ENCODE measurements around the gene TIMM21. TPM values are rescaled to one million over a fixed set of nuclear protein-coding genes. Genes with fewer than 3 reads are reported as not detected.

The TIMM21 gene
- total RNA-seq, 3 donors from 2014 or later (not counting 1 experiment from before 2014, with no cell fraction given): 13.1 to 17.3 (median 16.1) TPM

DNA sequence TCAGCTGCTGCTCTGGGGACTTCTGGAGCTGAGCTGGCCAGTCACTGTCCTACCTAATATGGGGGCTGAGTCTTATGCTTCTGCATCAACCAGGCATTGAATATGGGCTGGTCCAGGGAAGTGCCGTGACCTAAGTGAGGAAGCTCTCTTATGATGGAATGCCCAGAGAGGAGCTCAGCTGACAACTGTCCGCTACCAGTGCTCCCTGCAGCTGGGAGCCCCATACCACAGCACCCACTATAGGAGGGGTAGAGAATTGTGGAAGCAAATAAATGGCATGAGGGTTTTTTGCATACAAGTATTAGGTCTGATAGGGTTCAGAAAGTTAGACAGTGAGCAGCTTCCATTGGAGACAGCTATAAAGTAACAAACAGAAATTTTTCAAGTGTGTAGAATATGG is 4.5 kb downstream of the TIMM21 start:
- Histone ChIP-seq H3K4me1 (ENCODE audit: control insufficient read depth, insufficient read depth, low read length) (peaks cover 9% of the 10 kb centered on the region), H3K4me3 (ENCODE audit: low read length) (no peak overlapping the region), H3K36me3 (ENCODE audit: control insufficient read depth, insufficient read depth, low read length) (peaks cover 24% of the 10 kb centered on the region), H3K27me3 (ENCODE audit: control insufficient read depth, insufficient read depth, low read length) (no peaks in the 10 kb centered on the region), H3K27ac (ENCODE audit: low read length) (no peak overlapping the region), H3K9me3 (ENCODE audit: control insufficient read depth, insufficient read depth, low read length) (no peaks in the 10 kb centered on the region)
- TF ChIP-seq, protein P1, sequence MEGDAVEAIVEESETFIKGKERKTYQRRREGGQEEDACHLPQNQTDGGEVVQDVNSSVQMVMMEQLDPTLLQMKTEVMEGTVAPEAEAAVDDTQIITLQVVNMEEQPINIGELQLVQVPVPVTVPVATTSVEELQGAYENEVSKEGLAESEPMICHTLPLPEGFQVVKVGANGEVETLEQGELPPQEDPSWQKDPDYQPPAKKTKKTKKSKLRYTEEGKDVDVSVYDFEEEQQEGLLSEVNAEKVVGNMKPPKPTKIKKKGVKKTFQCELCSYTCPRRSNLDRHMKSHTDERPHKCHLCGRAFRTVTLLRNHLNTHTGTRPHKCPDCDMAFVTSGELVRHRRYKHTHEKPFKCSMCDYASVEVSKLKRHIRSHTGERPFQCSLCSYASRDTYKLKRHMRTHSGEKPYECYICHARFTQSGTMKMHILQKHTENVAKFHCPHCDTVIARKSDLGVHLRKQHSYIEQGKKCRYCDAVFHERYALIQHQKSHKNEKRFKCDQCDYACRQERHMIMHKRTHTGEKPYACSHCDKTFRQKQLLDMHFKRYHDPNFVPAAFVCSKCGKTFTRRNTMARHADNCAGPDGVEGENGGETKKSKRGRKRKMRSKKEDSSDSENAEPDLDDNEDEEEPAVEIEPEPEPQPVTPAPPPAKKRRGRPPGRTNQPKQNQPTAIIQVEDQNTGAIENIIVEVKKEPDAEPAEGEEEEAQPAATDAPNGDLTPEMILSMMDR (IDR thresholded peaks at IDR 0.05): no peak
- WGBS (ENCODE audit: insufficient coverage): 100% methylated on average over 1 of the region's 2 CpGs
- no peak overlapping the region for H3K4me3 Mint-ChIP-seq
- no peaks in the 10 kb centered on the region for H3K27me3 Mint-ChIP-seq (ENCODE audit: low read depth in 2 of 2)
- H3K36me3 Mint-ChIP-seq: no peaks in the 10 kb centered on the region
- ATAC-seq (no peak), DNase-seq (no peak)
- H3K27ac Mint-ChIP-seq: no peak overlapping the region
- H3K4me1 Mint-ChIP-seq: peaks cover 28 to 29% of the 10 kb centered on the region in 2 donors
- no peaks in the 10 kb centered on the region for H3K9me3 Mint-ChIP-seq
- intact Hi-C loops (cut with micrococcal nuclease): no loop called here

DNA sequence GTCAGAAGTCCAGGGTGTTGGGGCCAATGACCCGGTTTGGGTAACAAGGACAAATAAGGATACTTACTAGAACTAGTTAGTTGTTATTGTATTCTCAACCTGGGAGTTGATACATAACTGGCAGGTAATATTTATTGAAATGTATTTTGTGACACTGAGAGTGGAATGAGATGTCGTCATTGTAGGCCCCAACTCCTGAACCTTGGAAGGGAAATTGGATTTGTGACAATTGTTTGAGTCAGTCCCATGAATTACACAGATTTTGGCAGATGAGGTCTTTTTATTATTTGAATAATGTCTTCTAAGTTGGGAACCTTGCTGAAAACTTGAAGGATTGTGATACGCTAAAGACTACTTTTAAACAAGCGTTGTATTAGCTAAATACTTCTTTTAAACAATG is 5.1 kb downstream of the TIMM21 start:
- TF ChIP-seq, protein P1 (IDR thresholded peaks at IDR 0.05): no peak
- Histone ChIP-seq H3K4me1 (ENCODE audit: control insufficient read depth, insufficient read depth, low read length) (peaks cover 9% of the 10 kb centered on the region), H3K27ac (ENCODE audit: low read length) (no peak overlapping the region), H3K36me3 (ENCODE audit: control insufficient read depth, insufficient read depth, low read length) (peaks cover 28% of the 10 kb centered on the region), H3K27me3 (ENCODE audit: control insufficient read depth, insufficient read depth, low read length) (no peaks in the 10 kb centered on the region), H3K4me3 (ENCODE audit: low read length) (no peak overlapping the region), H3K9me3 (ENCODE audit: control insufficient read depth, insufficient read depth, low read length) (no peaks in the 10 kb centered on the region)
- H3K9me3 Mint-ChIP-seq: no peaks in the 10 kb centered on the region
- DNase-seq: no peak
- peaks cover 23 to 24% of the 10 kb centered on the region in 2 donors for H3K4me1 Mint-ChIP-seq
- H3K4me3 Mint-ChIP-seq: no peak overlapping the region
- intact Hi-C loops (cut with micrococcal nuclease): no loop called here
- H3K27me3 Mint-ChIP-seq (ENCODE audit: low read depth in 2 of 2): no peaks in the 10 kb centered on the region
- 97% methylated on average over 2 of the region's 4 CpGs for WGBS (ENCODE audit: insufficient coverage)
- no peak for ATAC-seq
- H3K36me3 Mint-ChIP-seq: no peaks in the 10 kb centered on the region
- H3K27ac Mint-ChIP-seq: no peak overlapping the region

DNA sequence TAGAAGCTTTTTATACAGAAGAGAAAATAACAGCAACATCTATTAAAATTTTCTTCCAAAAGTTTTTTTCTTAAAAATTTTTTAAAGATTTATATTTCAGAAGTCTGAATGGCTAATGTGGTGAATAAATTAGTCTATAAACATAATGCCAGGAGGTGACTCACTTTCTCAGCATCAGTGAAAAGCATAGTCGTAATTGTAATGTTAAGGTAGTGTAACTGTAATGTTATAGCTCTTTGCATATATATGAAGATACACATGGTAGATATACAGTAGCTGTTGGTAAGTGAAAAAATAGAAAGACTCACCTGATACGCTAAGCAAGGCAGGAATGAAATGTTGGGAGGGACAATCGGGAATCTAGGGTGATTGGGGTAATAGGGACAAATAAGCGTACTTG is 5.5 kb downstream of the TIMM21 start:
- WGBS (ENCODE audit: insufficient coverage): 94% methylated on average over 3 of the region's 4 CpGs
- TF ChIP-seq, protein P1 (IDR thresholded peaks at IDR 0.05): no peak
- H3K9me3 ChIP-seq (ENCODE audit: control insufficient read depth, insufficient read depth, low read length): no peaks in the 10 kb centered on the region
- H3K4me3 ChIP-seq (ENCODE audit: low read length): no peak overlapping the region
- H3K27me3 ChIP-seq (ENCODE audit: control insufficient read depth, insufficient read depth, low read length): no peaks in the 10 kb centered on the region
- Mint-ChIP-seq H3K27me3 (ENCODE audit: low read depth in 2 of 2) (no peaks in the 10 kb centered on the region), H3K9me3 (no peaks in the 10 kb centered on the region), H3K27ac (no peak overlapping the region), H3K36me3 (no peaks in the 10 kb centered on the region), H3K4me1 (peaks cover 19 to 20% of the 10 kb centered on the region in 2 donors), H3K4me3 (no peak overlapping the region)
- ATAC-seq (no peak), DNase-seq (no peak)
- H3K36me3 ChIP-seq (ENCODE audit: control insufficient read depth, insufficient read depth, low read length): peaks cover 32% of the 10 kb centered on the region
- H3K27ac ChIP-seq (ENCODE audit: low read length): no peak overlapping the region
- intact Hi-C loops (cut with micrococcal nuclease): no loop called here
- peaks cover 6% of the 10 kb centered on the region for H3K4me1 ChIP-seq (ENCODE audit: control insufficient read depth, insufficient read depth, low read length)

DNA sequence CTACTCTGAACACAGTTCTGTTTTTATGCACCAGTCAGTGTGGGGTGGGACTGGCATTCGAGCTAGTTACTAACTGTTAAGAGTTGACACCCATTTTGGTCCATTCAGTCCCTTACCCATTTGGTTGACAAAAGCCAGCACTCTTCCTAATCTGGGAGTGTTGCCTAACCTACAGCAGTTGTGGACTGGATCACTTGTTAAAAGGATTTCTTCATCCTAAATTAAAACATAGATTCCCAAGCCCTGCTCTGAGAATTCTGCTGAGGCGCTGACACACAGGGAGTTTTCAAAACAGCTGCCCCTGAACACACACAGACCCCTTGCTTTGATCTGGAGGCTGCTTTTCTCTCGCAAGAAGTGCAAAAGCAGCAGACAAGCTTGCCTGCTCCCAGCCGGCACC is 6.4 kb downstream of the TIMM21 start:
- DNase-seq (no peak), ATAC-seq (no peak)
- Histone ChIP-seq H3K27me3 (ENCODE audit: control insufficient read depth, insufficient read depth, low read length) (no peaks in the 10 kb centered on the region), H3K36me3 (ENCODE audit: control insufficient read depth, insufficient read depth, low read length) (peaks cover 39% of the 10 kb centered on the region), H3K4me3 (ENCODE audit: low read length) (no peak overlapping the region), H3K27ac (ENCODE audit: low read length) (no peak overlapping the region), H3K9me3 (ENCODE audit: control insufficient read depth, insufficient read depth, low read length) (no peaks in the 10 kb centered on the region), H3K4me1 (ENCODE audit: control insufficient read depth, insufficient read depth, low read length) (peaks cover 3% of the 10 kb centered on the region)
- Mint-ChIP-seq H3K9me3 (no peaks in the 10 kb centered on the region), H3K36me3 (no peaks in the 10 kb centered on the region), H3K27me3 (ENCODE audit: low read depth in 2 of 2) (no peaks in the 10 kb centered on the region), H3K27ac (no peak overlapping the region), H3K4me1 (peaks cover 12 to 13% of the 10 kb centered on the region in 2 donors), H3K4me3 (no peak overlapping the region)
- intact Hi-C loops (cut with micrococcal nuclease): no loop called here
- WGBS (ENCODE audit: insufficient coverage): 96% methylated on average over 4 of the region's 4 CpGs
- TF ChIP-seq, protein P1 (IDR thresholded peaks at IDR 0.05): no peak

Measured in natural killer cell (primary cell).